ENCODE measurements around the gene TMEM204.

DNA sequence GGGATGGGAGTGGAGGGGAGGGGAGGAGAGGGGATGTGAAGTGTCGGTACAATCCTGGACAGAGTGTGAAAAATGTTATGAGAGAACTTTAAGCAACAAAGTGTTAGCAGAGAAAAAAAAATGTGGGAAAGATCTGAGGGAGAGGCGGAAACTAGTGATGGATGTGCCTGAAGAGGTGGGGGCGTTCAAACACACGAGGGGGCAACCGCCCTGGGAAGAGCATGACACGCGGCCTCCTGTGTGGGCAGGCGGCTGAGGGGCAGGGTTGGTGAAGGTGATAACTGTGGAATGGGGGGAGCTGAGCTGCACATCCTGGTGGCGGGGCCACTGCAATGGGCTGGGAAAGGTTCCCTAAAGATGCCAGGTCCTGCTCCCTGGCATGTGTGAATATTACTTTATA lies 48.3 kb downstream of the TMEM204 start:
- TF ChIP-seq ZNF302 (tag by site-specific recombination; IDR thresholded peaks at IDR 0.05; ENCODE audit: low read depth): no peak
- TF ChIP-seq, protein P1, sequence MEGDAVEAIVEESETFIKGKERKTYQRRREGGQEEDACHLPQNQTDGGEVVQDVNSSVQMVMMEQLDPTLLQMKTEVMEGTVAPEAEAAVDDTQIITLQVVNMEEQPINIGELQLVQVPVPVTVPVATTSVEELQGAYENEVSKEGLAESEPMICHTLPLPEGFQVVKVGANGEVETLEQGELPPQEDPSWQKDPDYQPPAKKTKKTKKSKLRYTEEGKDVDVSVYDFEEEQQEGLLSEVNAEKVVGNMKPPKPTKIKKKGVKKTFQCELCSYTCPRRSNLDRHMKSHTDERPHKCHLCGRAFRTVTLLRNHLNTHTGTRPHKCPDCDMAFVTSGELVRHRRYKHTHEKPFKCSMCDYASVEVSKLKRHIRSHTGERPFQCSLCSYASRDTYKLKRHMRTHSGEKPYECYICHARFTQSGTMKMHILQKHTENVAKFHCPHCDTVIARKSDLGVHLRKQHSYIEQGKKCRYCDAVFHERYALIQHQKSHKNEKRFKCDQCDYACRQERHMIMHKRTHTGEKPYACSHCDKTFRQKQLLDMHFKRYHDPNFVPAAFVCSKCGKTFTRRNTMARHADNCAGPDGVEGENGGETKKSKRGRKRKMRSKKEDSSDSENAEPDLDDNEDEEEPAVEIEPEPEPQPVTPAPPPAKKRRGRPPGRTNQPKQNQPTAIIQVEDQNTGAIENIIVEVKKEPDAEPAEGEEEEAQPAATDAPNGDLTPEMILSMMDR (tag by site-specific recombination; IDR thresholded peaks at IDR 0.05): no peak
- TF ChIP-seq ZFP41 (tag by site-specific recombination; IDR thresholded peaks at IDR 0.05; ENCODE audit: borderline replicate concordance): no peak
- no peak for TF ChIP-seq ZNF843 (tag by site-specific recombination; IDR thresholded peaks at IDR 0.05)
- TF ChIP-seq, protein P2, sequence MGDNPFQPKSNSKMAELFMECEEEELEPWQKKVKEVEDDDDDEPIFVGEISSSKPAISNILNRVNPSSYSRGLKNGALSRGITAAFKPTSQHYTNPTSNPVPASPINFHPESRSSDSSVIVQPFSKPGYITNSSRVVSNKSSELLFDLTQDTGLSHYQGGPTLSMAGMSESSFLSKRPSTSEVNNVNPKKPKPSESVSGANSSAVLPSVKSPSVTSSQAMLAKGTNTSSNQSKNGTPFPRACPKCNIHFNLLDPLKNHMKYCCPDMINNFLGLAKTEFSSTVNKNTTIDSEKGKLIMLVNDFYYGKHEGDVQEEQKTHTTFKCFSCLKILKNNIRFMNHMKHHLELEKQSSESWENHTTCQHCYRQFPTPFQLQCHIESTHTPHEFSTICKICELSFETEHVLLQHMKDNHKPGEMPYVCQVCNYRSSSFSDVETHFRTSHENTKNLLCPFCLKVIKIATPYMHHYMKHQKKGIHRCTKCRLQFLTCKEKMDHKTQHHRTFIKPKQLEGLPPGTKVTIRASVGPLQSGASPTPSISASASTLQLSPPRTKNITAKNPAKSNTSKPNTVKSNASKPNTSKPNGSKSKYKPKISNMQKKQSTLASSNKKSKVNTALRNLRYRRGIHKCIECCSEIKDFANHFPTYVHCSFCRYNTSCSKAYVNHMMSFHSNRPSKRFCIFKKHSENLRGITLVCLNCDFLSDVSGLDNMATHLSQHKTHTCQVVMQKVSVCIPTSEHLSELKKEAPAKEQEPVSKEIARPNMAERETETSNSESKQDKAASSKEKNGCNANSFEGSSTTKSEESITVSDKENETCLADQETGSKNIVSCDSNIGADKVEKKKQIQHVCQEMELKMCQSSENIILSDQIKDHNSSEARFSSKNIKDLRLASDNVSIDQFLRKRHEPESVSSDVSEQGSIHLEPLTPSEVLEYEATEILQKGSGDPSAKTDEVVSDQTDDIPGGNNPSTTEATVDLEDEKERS (tag by site-specific recombination; IDR thresholded peaks at IDR 0.05): no peak
- no peak for TF ChIP-seq ZNF529 (tag by site-specific recombination; IDR thresholded peaks at IDR 0.05; ENCODE audit: insufficient replicate concordance)
- no peak for TF ChIP-seq HOXA7 (CRISPR knock-in tag; IDR thresholded peaks at IDR 0.05; ENCODE audit: borderline replicate concordance)
- TF ChIP-seq GLI4 (tag by site-specific recombination; IDR thresholded peaks at IDR 0.05): no peak
